IMR-90 (cell line): ENCODE measurements around the gene ANO8.

Experiments
- CHD1 ChIP-seq: IDR thresholded peaks from 2 replicates; pipeline ENCODE4 v1.6.1; 2012; ENCODE audit warnings: low read depth, low read length, improper control_type of control experiment
- RFX5 ChIP-seq: IDR thresholded peaks from 2 replicates; pipeline ENCODE4 v1.8.0; 2012; ENCODE audit warnings: low read depth, mild to moderate bottlenecking, low read length, moderate library complexity
- TF ChIP-seq, protein P1 (sequence below): conservative IDR thresholded peaks from 2 replicates; pipeline ENCODE4 v1.5.1; 2012; ENCODE audit warnings: mild to moderate bottlenecking, low read depth, low read length, improper control_type of control experiment

DNA sequence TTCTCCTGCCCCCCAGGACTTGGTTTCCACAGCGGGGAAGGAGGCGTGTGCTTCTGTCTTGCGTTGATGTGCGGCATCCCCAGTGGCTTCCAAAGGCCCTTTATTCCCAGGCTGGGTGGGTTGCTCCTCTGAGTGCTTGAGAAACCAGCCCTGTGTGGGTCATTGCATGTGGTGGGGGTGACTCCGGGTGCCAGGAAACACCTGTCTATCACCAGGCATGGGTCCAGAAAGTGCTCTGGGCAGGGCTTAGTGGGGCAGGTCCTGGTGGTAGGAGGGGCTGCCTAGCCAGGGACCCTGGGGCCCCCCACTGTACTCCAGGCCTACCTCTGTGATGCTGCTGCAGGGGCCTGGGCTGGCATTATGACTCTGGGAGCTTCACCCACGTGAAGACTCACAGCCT, 15.7 kb downstream of the ANO8 start:
- TF ChIP-seq, protein P1, sequence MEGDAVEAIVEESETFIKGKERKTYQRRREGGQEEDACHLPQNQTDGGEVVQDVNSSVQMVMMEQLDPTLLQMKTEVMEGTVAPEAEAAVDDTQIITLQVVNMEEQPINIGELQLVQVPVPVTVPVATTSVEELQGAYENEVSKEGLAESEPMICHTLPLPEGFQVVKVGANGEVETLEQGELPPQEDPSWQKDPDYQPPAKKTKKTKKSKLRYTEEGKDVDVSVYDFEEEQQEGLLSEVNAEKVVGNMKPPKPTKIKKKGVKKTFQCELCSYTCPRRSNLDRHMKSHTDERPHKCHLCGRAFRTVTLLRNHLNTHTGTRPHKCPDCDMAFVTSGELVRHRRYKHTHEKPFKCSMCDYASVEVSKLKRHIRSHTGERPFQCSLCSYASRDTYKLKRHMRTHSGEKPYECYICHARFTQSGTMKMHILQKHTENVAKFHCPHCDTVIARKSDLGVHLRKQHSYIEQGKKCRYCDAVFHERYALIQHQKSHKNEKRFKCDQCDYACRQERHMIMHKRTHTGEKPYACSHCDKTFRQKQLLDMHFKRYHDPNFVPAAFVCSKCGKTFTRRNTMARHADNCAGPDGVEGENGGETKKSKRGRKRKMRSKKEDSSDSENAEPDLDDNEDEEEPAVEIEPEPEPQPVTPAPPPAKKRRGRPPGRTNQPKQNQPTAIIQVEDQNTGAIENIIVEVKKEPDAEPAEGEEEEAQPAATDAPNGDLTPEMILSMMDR: no peak
- TF ChIP-seq RFX5 (no peak), CHD1 (no peak)
